HEK293T (cell line): ENCODE data around the gene ZNF750.

Experiments used
- CTCF ChIA-PET: fragments of 350-600 bp; formaldehyde crosslinking; extraction: SDS; loops from one replicate; lab custom pipeline; 2021; ENCODE audit warnings: antibody characterized with exemption, inconsistent platforms; lab: Yijun Ruan, JAX
- POLR2A ChIA-PET: fragments of 350-600 bp; formaldehyde crosslinking; extraction: SDS; loops from one replicate; lab custom pipeline; 2020; ENCODE audit warnings: antibody characterized with exemption, inconsistent platforms; lab: Yijun Ruan, JAX
- DNase-seq: peaks from one replicate; pipeline ENCODE4 v3.0.0; 2012; ENCODE audit warnings: mixed read lengths; ENCODE audit errors: extremely low spot score
- ARNT ChIP-seq: fragments of 450-650 bp; IDR thresholded peaks from 2 replicates; pipeline ENCODE4 v1.6.1; 2017; ENCODE audit warnings: mild to moderate bottlenecking
- BHLHE40 ChIP-seq: fragments of 450-650 bp; IDR thresholded peaks from 2 replicates; pipeline ENCODE4 v1.6.1; 2016; ENCODE audit warnings: mild to moderate bottlenecking, moderate library complexity, borderline replicate concordance
- CTBP1 ChIP-seq: fragments of 450-650 bp; IDR thresholded peaks from 2 replicates; pipeline ENCODE4 v1.6.1; 2016; ENCODE audit warnings: borderline replicate concordance
- ELF4 ChIP-seq: fragments of 450-650 bp; IDR thresholded peaks from 2 replicates; pipeline ENCODE4 v1.6.1; 2017; ENCODE audit warnings: antibody characterized with exemption
- FOXA1 ChIP-seq: fragments of 450-650 bp; IDR thresholded peaks from 2 replicates; pipeline ENCODE4 v1.6.1; 2016; ENCODE audit warnings: mild to moderate bottlenecking
- FOXK2 ChIP-seq: fragments of 450-650 bp; IDR thresholded peaks from 2 replicates; pipeline ENCODE4 v1.6.1; 2016; ENCODE audit warnings: mild to moderate bottlenecking
- FOXM1 ChIP-seq: fragments of 450-650 bp; IDR thresholded peaks from 2 replicates; pipeline ENCODE4 v1.6.1; 2017; ENCODE audit warnings: mild to moderate bottlenecking, borderline replicate concordance
- HDGF ChIP-seq: fragments of 450-650 bp; IDR thresholded peaks from 2 replicates; pipeline ENCODE4 v1.6.1; 2017; ENCODE audit warnings: antibody characterized with exemption, borderline replicate concordance
- L3MBTL2 ChIP-seq: fragments of 450-650 bp; conservative IDR thresholded peaks from 2 replicates; pipeline ENCODE4 v1.6.1; 2016; ENCODE audit warnings: mild to moderate bottlenecking
- LEF1 ChIP-seq: fragments of 450-650 bp; IDR thresholded peaks from 2 replicates; pipeline ENCODE4 v1.6.1; 2017; ENCODE audit warnings: mild to moderate bottlenecking, borderline replicate concordance
- NFRKB ChIP-seq: fragments of 450-650 bp; IDR thresholded peaks from 2 replicates; pipeline ENCODE4 v1.6.1; 2016; ENCODE audit warnings: mild to moderate bottlenecking, moderate library complexity
- SP1 ChIP-seq: fragments of 450-650 bp; IDR thresholded peaks from 2 replicates; pipeline ENCODE4 v1.6.1; 2017
- SUZ12 ChIP-seq: fragments of 450-650 bp; IDR thresholded peaks from 2 replicates; pipeline ENCODE4 v1.6.1; 2016; ENCODE audit warnings: mild to moderate bottlenecking
- TARDBP ChIP-seq: fragments of 450-650 bp; IDR thresholded peaks from 2 replicates; pipeline ENCODE4 v1.6.1; 2016
- ZNF384 ChIP-seq: fragments of 450-650 bp; IDR thresholded peaks from 2 replicates; pipeline ENCODE4 v1.6.1; 2016
- TF ChIP-seq, protein P1 (sequence below): fragments of 450-650 bp; IDR thresholded peaks from 2 replicates; pipeline ENCODE4 v1.6.1; 2016

The ZNF750 gene

DNA sequence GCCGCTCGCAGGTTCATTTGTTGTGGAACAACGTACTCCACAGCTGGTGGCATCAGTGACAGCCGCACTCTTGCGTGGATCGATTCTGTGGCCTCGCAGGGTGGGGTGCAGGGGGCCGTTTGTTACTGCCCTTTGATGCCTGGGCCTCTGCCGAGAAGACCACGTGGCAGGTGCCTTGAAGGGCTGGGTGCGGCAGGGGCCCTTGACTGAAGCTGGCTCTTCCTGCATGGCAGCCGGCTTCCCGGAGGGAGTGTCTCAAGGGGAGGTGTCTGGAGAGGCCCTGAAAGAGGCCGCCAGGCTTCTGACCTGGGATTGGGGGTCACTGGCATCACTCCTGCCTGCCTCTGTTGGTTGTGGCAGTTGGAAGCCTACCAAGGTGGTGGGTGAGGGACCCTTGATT is 44.2 kb downstream of the ZNF750 start:
- CTCF ChIA-PET, result no interaction called here
- POLR2A ChIA-PET, result no interaction called here
- no peak for DNase-seq
- TF ChIP-seq ZNF384 (no peak), HDGF (no peak), CTBP1 (no peak), L3MBTL2 (no peak), TARDBP (no peak), FOXK2 (no peak), FOXM1 (no peak), ARNT (no peak), SUZ12 (no peak), LEF1 (no peak), ELF4 (no peak)

DNA sequence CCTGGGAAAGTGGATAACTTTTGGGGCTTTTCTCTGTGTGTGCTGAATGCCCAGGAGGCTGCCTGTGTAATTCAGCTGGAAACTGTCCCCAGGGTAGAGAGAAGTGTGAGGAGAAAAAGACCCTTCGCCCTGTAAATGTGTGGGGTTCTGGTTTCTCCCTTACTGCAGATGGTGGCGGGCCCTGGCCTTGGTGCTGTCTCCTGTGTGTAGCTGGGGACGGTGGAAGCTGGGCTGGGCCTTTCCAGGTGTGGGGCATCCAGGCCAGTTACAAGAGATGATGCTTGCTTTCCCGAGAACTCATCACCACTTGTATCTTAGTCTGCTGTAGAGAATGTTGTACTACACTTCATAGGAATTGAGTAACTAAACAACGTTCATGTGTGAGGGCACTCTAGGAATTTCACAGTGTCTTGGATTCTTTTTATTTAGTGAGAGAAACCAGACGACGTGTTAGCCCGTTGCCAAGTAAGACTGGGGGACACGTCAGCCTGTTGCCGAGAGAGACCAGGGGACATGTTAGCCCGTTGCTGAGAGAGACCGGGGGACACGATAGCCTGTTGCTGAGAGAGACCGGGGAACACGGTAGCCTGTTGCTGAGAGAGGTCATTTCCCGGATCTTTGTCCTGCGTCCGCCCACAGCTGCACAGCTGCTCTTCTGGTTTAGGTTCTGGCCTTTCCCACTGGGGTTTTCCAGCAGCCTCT is 44.9 kb downstream of the ZNF750 start:
- TF ChIP-seq FOXM1 (no peak), LEF1 (no peak), L3MBTL2 (no peak), FOXK2 (no peak), FOXA1 (no peak), ARNT (no peak), SUZ12 (no peak), CTBP1 (no peak), ZNF384 (no peak), HDGF (no peak), NFRKB (no peak), ELF4 (no peak), TARDBP (no peak), SP1 (no peak), BHLHE40 (no peak)
- TF ChIP-seq, protein P1, sequence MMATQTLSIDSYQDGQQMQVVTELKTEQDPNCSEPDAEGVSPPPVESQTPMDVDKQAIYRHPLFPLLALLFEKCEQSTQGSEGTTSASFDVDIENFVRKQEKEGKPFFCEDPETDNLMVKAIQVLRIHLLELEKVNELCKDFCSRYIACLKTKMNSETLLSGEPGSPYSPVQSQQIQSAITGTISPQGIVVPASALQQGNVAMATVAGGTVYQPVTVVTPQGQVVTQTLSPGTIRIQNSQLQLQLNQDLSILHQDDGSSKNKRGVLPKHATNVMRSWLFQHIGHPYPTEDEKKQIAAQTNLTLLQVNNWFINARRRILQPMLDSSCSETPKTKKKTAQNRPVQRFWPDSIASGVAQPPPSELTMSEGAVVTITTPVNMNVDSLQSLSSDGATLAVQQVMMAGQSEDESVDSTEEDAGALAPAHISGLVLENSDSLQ, result no peak
- POLR2A ChIA-PET, result no interaction called here
- no peak for DNase-seq
- CTCF ChIA-PET, result no interaction called here

DNA sequence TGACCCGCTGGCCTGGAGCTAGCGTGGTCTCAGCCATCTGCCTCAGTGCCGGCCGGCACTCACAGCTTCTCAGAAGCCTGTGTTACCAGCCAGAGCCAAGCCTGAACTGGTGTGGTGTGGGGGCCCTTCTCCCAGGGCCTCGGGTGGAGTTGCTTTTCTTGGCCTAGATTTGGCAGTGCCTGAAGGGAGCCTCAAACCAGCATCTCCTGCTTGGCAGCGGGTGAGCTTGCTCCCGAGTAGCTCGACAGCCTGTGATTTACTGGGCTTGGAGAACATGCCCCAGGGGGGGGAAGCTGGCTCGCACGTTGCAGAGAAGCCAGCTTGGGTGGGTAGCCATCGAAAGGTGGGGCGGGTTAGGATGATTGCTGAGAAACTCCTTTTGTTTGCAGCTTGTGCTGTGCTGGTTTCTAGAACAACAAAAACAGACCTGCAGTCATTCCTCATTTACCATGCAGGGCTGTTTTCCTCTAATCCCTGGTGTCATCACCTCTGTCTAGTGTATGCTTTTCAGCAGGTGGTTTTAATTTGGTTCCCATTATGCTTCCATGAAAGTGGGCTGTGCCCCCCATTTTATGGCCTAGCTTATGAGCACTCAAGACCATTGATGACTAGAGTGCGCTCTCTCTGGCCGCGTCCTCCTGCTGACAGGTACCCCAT is 45.7 kb downstream of the ZNF750 start:
- TF ChIP-seq ARNT (no peak), HDGF (no peak), FOXA1 (no peak), FOXM1 (no peak), TARDBP (no peak), LEF1 (no peak), SP1 (no peak), FOXK2 (no peak), NFRKB (no peak), ZNF384 (no peak), L3MBTL2 (no peak), BHLHE40 (no peak), CTBP1 (no peak)
- TF ChIP-seq, protein P1, result no peak
- no peak for DNase-seq
- ChIA-PET POLR2A (no interaction called here), CTCF (no interaction called here)

DNA sequence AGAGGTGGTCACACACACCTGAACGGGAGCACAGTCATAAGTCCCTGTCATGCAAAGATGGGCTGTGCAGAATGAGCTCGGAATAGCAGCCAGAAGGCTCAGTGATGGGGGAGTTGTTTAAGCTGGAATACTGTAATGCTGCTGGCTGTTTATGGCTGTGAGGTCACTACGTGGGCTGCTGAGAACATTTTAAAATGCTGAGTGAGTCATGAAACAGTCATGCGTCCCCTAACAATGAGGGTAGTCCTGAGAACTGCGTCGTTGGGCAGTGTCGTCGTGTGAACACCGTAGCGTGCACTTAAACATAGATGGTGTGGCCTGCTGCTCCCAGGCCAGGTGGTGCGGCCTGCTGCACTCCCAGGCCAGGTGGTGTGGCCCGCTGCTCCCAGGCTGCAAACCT is 48.3 kb downstream of the ZNF750 start:
- TF ChIP-seq NFRKB (no peak), BHLHE40 (no peak), FOXM1 (no peak), ZNF384 (no peak), TARDBP (no peak), HDGF (no peak), CTBP1 (no peak)
- TF ChIP-seq, protein P1, result no peak
- ChIA-PET CTCF (no interaction called here), POLR2A (no interaction called here)
- DNase-seq, result no peak

DNA sequence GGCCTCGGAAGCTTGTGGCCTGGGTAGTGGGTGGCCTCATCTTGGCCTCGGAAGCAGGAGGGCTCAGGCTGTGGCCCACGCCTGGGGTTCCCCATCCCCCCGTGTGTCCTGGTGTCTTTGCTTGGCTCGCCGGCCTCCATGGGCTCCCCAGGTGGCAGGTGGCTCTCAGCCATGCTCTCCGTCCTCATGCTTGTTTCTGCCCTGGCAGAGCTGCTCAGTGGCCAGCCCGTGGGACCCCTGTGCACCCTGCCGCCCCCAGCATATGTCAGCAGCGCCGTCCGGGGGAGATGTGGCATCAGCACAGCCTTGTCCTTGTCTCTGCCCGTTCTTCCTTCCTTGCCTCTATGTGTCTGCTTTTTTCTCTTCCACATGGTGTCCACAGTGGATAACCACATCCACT is 49.4 kb downstream of the ZNF750 start:
- DNase-seq, result no peak
- ChIA-PET CTCF (no interaction called here), POLR2A (no interaction called here)
- TF ChIP-seq CTBP1, result no peak
- TF ChIP-seq, protein P1, result no peak
- TF ChIP-seq FOXA1, result no peak

DNA sequence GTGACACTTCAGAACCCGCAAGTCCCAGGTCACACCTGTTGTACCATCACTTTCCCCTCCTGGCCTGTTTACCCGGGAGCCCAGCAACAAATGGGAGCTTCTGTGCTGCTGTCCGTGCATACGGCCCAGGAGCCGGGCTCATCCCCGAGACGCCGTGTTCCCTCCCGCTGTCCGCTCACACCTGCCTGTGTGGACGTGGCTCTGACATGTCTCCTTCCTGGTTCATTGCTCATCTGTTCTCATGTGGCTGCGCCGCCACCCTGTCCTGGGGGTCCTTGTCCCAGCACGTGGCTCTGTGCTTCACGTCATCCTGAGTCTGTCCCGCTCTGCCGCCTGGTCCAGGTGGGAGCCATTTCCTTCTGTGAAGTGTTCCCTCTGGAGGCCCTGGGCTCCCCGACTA is 50.0 kb downstream of the ZNF750 start:
- TF ChIP-seq HDGF, result no peak
- TF ChIP-seq, protein P1, result no peak
- TF ChIP-seq CTBP1, result no peak
- TF ChIP-seq FOXM1, result no peak
- no peak for TF ChIP-seq FOXA1
- TF ChIP-seq SUZ12, result no peak
- TF ChIP-seq L3MBTL2, result no peak
- no peak for TF ChIP-seq NFRKB
- TF ChIP-seq FOXK2, result no peak
- TF ChIP-seq SP1, result no peak
- no peak for TF ChIP-seq ELF4
- TF ChIP-seq LEF1, result no peak
- TF ChIP-seq TARDBP, result no peak
- no peak for TF ChIP-seq ZNF384
- POLR2A ChIA-PET, result no interaction called here
- DNase-seq, result no peak
- CTCF ChIA-PET, result no interaction called here
